Inflammatory macrophage (primary cell): ENCODE results near the gene MED8.
A peak's percentile ranks its signal among the peaks of the same experiment; 100 is the strongest.

Source experiments
- DNase-seq, 2 donors: peaks; one replicate each; pipeline ENCODE4 v3.0.0-alpha.2; 2020 to 2022

The MED8 gene

GRCh38 chr1:43358746-43359693 is 30.6 kb downstream of the MED8 start, which contains the start of gene CDC20:
TSS of gene CDC20 (plus strand) at chr1:43358981. CDS start at chr1:43359216, 235 bp downstream.
- peak; percentile 99 to 100 for DNase-seq

DNA sequence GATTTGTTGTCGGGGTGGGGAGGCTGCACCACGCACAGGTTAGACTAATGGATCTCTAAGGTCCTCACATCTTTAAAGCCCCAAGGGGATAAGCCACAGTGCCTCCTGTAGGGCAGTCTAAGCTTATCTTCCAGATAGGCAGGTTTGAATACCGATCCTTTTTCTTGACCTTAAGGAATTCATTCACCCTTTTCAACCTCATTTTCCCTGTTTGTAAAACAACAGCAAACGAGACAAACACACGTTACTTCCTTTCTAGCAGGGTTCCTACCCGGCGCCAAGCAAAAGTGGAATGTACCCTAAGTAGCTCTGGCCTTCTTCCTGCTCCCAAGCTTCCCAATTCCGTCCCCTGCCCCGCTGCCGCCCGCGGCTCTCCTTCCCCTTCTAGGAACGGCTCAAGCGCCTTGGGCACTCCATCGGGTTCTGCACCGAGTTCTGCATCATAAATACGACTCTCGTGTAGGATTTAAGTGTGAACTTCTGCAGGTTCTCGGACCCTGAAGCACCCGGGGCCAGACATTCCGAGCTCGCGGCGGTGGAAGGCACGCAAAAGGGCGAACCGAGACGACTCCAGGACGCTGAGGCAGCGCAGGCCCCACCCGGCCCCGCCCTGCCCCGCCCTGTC is 31.4 kb downstream of the MED8 start:
- DNase-seq: peak; percentile 59 to 66

- no peak for DNase-seq
Observed at GRCh38 chr1:43357251-43357650, 32.3 kb downstream of the MED8 start.

- no peak for DNase-seq
Observed at GRCh38 chr1:43354936-43355335, 34.7 kb downstream of the MED8 start.

DNA sequence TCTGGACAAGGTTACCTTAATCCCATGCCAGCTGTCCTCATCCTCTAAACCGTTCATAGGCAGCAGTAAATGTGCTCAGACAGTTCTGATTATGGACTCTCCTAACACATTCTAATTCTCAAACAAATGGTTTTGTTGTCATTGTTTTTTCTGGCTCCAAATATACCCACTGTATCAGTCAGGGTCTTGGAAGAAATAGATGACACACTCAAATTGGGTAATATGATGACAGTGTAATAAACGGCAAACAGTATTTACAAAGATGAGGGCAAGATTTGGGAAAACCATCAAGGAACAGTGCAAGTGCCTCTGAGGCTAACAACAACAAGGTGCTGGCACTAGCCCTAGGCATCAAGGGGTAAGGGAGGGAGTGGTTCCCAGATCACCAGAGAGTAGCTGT is 35.1 kb downstream of the MED8 start:
- no peak for DNase-seq

DNA sequence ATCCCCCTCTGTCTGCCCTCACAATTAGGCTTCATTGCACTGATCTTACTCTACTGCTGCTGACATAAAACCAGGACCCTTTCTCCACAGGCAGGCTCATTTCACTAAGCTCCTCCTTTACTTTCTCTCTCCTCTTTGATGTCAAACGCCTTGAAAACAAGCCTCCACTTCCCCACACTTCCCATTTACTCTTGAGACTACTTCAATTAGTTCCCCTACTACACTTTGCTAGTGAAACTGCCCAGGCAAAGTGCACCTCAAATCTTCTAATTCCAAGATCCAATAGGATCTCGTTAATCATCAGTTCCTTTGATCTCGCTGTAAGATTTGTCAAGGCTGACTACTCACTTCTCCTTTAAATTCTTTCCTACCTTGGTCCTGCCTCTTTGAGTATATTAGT is 36.7 kb downstream of the MED8 start:
- DNase-seq: no peak

DNA sequence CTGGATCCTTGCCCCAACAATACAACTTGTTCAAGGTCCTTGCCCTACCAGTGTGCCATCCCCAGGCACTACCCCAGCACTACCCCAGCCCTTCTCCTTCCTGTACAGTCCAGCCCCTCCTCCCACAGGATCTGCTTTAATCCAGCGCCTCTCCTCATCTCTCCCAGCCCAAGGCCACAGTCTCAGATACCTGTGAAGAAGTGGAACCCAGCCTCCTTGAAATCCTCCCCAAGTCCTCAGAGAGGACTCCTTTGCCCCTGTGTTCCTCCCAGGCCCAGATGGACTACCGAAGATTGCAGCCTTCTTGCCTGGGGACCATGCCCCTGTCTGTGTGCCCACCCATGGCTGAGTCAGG is 37.3 kb downstream of the MED8 start:
- no peak for DNase-seq

DNA sequence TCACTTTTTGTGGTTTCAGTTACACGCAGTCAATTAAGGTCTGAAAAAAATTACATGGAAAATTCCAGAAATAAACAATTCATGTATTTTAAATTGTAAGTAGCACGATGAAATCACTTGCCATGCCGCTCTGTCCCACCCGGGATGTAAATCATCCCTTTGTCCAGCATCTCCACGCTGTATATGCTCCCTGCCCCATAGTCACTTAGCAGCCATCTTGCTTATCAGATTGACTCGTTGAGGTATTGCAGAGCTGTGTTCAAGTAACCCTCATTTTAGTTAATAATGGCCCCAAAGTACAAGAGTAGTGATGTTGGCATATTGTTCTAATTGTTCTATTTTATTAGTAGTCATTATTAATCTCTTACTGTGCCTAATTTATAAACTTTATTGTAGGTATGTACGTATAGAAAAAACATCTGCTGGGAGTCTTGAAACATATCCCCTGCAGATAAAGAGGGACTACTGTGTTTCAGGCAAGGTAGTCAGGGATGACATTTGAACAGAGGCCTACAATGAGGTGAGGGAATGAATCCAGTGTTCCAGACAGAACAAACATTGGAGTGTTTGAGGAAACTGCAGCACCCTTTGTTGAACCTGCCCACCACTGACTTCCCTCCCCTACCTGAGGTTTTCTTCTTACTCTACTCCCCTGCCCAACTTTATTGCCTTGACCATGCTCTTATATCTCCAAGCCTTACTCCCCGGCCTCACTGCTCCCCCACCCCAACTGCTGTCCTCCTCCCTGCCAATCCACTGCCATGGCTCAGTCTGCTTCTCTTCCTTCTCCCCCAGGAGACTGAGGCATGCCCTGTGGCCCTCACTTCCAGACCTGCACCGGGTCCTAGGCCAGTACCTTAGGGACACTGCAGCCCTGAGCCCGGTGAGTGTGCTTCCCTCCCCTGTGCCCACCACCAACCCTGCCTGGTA is 37.9 kb downstream of the MED8 start:
- DNase-seq: no peak

GRCh38 chr1:43350976-43351375 is 38.6 kb downstream of the MED8 start:
- no peak for DNase-seq

GRCh38 chr1:43349594-43350306 is 39.9 kb downstream of the MED8 start:
- no peak for DNase-seq

- no peak for DNase-seq
Observed at GRCh38 chr1:43348809-43349593, 40.6 kb downstream of the MED8 start.

- no peak for DNase-seq
Observed at GRCh38 chr1:43348343-43348808, 41.2 kb downstream of the MED8 start.

GRCh38 chr1:43346636-43347035 is 43.0 kb downstream of the MED8 start:
- no peak for DNase-seq

- DNase-seq: peak in 1 of 2 donors; percentile 42
Observed at GRCh38 chr1:43345120-43345519, 44.5 kb downstream of the MED8 start.

GRCh38 chr1:43344267-43344850 is 45.2 kb downstream of the MED8 start:
- DNase-seq: no peak

DNA sequence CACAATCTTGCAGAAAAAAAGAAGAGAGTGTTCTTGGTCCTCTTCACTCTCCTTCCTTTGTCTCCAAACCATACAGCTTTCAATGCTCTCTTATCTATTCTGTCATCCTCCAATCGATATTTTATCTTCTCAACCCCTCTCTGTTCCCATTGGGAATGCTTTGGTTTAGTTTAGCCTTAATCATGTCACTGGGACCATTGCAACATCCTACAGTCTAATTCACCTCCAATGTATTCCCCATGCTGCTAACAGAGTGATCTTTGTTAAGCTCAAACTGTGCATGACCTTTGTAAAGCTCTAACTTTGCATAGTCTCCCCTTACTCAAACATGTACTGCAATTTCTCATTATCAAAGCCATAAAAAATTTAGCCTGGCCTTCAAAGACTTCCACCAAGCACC is 49.0 kb downstream of the MED8 start:
- no peak for DNase-seq

DNA sequence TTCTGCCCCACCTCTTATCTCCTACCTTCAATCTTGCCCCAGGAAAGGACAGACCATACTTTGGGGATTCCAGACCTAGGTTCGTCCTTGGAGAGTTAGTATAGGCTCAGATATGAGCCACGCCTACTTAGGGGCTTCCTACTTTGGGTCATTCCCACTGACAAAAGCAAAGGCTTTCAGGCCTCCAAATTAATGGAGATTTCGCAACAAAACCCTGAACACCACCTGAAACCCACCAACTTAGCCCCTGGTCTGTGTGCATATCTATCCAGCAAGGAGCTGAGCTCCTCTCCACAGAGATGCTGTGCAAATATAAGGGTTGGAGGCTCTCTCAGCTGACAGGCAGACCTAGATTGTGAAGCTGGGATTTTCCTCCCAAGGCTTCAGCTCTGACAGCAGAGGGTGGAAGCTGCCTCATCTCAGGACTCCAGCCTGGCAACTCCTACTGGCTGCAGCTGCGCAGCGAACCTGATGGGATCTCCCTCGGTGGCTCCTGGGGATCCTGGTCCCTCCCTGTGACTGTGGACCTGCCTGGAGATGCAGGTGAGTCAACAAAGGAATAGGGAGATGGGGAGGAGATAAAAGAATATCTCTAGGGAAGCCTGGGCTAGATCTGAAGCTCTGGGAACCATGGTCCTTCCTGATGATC is 49.9 kb downstream of the MED8 start:
- no peak for DNase-seq

DNA sequence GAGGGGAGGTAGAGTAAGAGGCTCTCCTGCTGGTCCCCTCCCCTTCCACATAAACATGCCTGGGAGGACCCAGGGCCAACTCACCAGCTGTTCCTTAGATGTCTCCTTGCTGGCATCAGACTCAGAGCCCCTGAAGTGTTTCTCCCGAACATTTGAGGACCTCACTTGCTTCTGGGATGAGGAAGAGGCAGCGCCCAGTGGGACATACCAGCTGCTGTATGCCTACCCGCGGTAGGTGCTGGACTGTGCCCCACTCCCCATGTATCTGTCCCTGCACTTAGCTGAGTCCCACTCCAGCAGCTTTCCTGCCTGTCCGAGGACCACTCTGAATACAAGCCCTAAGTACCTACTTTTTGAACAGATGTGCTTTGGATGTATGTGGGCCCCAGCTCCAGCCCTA is 51.6 kb downstream of the MED8 start:
- no peak for DNase-seq

- no peak for DNase-seq
Observed at GRCh38 chr1:43337588-43337987, 52.0 kb downstream of the MED8 start, which contains the start of gene MPL. TSS of gene MPL (plus strand) at chr1:43337818. CDS start at chr1:43337849, 31 bp downstream.
